ENCODE measurements around the gene RAB33A.
A peak's percentile ranks its signal among the peaks of the same experiment; 100 is the strongest.
"Not testable (repeated sequence)": the region's sequence is repeated elsewhere in the genome, so short reads cannot be mapped to it uniquely, and the experiment has no call there.

The RAB33A gene

DNA sequence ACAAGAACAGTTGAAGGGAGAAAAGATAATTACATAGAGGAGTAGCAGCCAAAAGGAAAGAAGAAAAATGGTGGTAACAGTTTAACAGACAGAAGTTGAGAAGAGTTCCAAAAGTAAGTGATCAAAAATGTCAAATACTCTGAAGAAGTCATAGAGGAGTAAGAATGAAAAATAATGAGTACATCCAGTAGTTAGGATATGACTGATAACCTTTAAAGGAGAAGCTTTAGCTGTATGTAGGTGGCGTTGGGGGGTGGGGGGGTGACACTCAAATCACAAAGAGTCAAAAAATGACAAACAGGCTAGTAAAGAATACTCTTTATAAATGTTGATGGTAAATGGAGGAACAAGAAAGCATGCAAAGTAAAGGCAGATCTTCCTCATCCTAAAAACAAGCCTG, 40.6 kb downstream of the RAB33A start:
- no peak for DNase-seq (ENCODE audit: low read depth, low spot score)
- H3K4me3 ChIP-seq (ENCODE audit: low read length), result no peak overlapping the region

DNA sequence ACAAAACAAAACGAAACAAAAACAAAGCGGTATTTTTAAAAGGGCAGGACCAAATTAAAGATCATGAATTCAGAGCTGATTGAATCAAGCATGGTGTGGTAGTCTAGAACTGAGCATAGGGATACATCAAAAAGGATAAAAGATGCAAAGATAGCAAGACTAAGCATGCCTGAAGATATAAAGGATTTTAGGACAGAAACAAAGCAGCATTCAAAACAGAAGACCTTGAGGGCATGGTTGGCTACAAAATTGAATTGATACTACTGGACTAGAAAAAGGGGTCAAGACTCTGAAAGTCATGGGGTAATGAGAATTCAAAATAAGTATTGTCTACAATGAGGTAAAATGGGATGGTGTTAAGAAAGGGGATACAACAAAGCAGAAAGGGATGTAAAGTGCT, 41.6 kb downstream of the RAB33A start:
- H3K4me3 ChIP-seq (ENCODE audit: low read length), result no peak overlapping the region
- no peak for DNase-seq (ENCODE audit: low read depth, low spot score)

DNA sequence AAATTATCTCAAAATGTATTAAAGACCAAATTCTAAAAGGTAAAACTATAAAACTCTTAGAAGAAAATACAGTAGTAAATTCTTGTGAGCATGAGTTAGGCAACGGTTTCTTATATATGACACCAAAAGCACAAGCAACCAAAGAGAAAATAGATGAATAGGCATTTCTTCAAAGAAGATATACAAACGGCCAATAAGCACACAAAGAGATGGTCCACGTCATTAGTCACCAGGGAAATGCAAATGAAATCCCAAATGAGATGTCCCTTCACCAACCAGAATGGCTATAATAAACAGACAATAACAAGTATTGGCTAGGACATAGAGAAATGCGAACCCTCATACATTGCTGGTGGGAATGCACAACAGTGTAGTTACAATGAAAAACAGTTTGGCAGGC, 44.6 kb downstream of the RAB33A start:
- no peak for DNase-seq (ENCODE audit: low read depth, low spot score)
- H3K4me3 ChIP-seq (ENCODE audit: low read length), result no peak overlapping the region

DNA sequence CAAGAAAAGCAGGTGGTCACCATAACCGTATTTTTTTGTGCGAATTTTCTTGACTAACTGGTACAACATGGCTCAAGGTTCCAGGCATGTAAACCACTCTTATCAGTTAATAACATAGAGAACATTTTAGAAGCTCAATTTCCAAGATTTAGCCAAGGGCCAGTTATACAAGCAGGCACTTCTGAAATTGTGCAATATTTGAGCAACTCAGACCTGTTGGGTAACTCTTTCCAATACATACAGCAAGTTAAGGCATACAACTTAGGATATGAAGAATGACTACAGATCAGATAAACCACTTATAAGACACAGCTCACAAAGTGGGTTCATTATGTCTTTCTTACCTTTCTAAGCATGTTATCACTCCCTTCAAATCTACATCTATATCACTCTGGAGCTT, 53.0 kb downstream of the RAB33A start:
- no peak for DNase-seq (ENCODE audit: low read depth, low spot score)
- no peak overlapping the region for H3K4me3 ChIP-seq (ENCODE audit: low read length)

DNA sequence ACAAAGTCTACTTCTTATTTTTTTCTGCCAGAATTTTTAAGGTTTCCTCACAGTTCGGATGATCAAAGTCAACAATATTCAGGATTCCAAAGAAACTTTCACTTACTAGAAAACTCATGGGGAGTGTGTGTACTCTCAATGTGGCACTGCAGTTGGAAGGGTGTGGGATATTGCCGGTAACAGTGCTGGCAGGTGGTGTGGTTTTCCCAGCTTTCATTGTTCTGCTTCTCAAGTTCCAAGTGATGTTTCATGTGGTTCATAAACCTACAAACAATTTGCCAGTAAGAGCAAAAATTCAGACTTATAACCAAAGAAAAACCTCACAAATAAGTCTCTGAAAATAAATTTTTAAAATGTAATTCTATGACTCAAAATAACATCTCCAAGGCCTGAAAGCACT, 57.1 kb downstream of the RAB33A start:
- H3K4me3 ChIP-seq (ENCODE audit: low read length), result no peak overlapping the region
- peak; percentile 63 for DNase-seq (ENCODE audit: low read depth, low spot score)

DNA sequence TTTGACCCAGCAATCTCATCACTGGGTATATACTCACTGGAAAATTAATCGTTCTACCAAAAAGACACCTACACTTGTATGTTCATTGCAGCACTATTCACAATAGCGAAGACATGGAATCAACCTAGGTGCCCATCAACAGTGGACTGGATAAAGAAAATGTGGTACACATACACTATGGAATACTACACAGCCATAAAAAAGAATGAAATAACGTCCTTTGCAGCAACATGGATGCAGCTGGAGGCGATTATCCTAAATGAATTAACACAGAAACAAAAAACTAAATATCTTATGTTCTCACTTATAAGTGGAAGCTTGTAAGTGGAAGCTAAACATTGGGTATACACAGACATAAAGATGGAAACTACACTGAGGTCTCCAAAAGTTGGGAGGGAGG, 59.4 kb downstream of the RAB33A start:
- H3K4me3 ChIP-seq (ENCODE audit: low read length); DNase-seq (ENCODE audit: low read depth, low spot score): not testable (repeated sequence)
